H4 (cell line): ENCODE results near the gene CPXM2. TPM values are rescaled to one million over a fixed set of nuclear protein-coding genes. Genes with fewer than 3 reads are reported as not detected.

Source experiments
- DNase-seq: peaks from one replicate; pipeline ENCODE4 v3.0.0-alpha.2; 2015; ENCODE audit warnings: low spot score
- total RNA-seq: library from RNA; depleted of rRNA; stranded (reverse); fragments of >200 nt; shearing (Covaris generic); gene quantifications from 2 replicates; pipeline ENCODE4 v1.2.3, GENCODE V29; 2014

CPXM2 gene
- total RNA-seq, 1 experiment from 2014 or later, result not detected

GRCh38 chr10:123800289-123800688, 91.3 kb downstream of the CPXM2 start:
- DNase-seq, result no peak

DNA sequence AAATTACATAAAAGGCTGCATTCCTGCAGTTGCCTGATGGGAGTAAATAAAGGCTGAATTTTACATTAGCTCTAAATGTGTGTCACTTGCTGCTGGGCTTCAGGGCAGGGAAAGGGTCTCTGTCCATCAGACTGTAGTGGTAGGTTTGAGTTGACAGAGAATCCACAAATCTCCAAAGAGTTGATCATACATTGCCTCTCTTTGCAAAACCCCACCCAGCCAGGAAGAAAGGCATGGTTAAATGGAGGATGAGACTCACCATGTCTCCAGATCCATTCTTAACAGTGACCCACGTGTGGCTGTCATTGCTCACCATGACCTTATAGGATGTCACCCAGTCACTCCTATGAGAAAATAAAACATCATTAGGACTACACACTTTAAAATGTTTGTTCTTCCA, 92.8 kb downstream of the CPXM2 start:
- no peak for DNase-seq

DNA sequence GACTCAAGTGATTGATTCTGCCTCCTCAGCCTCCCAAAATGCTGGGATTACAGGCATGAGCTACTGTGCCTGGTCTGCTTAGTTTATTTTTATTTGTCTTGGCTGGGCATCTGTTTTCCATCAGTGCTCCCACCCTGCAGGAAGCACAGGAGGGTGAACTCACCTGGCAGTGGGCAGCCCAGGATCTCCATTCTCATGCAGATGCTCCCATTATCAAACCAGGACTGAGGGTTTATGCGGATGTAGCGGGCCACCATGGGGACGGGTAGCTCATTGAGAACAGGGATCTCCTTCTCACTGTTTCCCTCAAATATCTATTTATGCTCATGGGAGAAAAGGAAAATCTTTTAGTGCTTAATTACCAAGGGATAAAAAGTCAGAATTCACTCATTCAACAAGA, 93.8 kb downstream of the CPXM2 start:
- DNase-seq, result no peak

DNA sequence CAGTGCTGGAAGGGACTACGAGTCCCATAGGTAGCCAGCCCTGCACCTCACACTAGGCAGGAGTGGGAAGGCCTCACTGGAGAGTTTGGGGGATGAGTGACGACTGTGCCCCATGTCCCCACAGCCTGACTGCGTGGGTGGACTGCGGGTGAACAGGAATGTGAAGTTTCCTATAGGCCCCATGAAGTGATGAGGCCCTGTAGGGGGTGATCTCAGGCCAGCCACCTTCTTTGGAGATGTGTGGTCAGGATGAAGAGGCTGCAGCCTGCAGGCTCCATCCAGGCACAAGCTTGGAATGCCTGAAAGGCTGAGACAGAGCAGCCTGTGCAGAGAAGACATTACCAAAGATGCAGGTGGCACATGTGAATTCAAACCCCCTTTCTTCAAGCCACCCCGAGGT, 94.9 kb downstream of the CPXM2 start:
- DNase-seq, result no peak

- DNase-seq, result no peak
Observed at GRCh38 chr10:123795846-123796590, 95.6 kb downstream of the CPXM2 start.

GRCh38 chr10:123795196-123795780, 96.3 kb downstream of the CPXM2 start:
- DNase-seq, result no peak

- no peak for DNase-seq
Observed at GRCh38 chr10:123792248-123792978, 99.2 kb downstream of the CPXM2 start.

DNA sequence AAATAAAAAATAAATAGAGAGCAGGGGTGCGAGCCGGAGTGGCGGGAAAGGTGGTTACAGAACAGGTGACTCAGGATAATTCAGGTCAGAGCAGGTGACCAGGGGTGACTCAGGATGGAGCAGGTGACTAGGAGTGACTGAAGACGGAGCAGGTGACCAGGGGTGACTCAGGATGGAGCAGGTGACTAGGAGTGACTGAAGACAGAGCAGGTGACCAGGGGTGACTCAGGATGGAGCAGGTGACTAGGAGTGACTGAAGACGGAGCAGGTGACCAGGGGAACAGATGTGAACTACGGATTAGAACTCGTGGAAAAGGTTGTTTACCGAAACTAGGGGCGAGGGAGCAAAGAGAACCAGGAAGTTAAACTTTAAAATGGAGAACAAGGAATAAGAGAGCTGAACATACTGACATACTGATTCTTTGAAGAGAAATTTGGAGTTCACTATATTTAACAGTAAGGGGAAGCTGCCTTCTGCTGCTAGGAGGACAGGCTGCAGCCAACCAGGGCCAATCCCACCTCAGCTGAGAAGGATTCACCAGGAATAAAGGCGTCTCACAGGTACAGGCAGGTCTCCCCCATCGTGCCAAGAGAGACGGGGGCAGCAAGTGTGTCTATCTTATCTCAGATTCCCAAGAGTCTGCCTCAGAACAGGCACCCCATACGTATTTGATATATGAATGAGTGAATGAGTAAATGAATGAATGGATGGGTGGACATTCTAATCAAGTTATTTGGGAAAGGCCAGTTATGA, 101.3 kb downstream of the CPXM2 start:
- DNase-seq, result no peak

- DNase-seq, result no peak
Observed at GRCh38 chr10:123788981-123789380, 102.6 kb downstream of the CPXM2 start.

GRCh38 chr10:123787566-123787965, 104.0 kb downstream of the CPXM2 start:
- DNase-seq, result no peak

- no peak for DNase-seq
Observed at GRCh38 chr10:123786896-123787295, 104.7 kb downstream of the CPXM2 start.

DNA sequence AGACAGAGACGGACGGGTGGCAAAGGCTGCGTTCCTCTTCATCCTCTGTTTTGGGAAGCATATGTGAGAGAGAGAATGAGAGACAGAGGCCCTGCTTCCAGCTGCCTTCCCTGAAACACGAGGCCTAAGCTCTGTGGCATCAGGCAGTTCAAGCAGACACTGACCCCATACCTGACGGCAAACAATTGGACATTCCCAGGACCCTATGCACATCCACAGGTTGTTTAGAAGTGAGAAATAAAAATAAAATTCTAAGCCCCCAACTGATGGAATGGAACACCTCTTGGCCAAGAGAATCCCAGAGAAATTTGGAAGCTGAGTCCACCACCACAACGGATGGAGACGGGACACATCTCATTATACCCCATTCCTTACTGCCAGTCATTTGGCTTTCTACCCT, 105.3 kb downstream of the CPXM2 start:
- DNase-seq, result no peak

GRCh38 chr10:123784646-123785045, 107.0 kb downstream of the CPXM2 start:
- DNase-seq, result no peak

- DNase-seq, result no peak
Observed at GRCh38 chr10:123784216-123784615, 107.4 kb downstream of the CPXM2 start.

DNA sequence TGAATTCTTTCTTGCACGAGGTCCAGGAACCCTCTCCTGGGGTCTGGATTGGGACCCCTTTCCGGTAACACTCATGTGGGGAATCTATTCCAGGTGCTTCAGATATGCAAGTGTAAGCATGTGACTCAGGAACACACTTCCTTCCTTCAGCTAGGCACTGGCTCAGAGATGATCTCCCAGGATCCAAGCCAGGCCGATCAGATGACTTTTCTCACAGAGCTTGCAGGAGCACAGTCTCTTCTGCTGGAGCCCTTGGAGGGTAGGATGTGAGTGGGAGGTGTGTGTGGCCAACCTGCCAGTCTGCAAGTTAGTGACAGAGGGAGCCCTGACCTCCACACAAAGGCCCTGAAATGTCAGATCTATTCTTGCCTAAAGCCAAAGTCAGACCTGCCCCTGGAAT, 108.3 kb downstream of the CPXM2 start:
- no peak for DNase-seq

- DNase-seq, result no peak
Observed at GRCh38 chr10:123782549-123782948, 109.1 kb downstream of the CPXM2 start.

- DNase-seq, result no peak
Observed at GRCh38 chr10:123781956-123782500, 109.6 kb downstream of the CPXM2 start.

GRCh38 chr10:123781324-123781900, 110.2 kb downstream of the CPXM2 start:
- DNase-seq, result no peak

- no peak for DNase-seq
Observed at GRCh38 chr10:123778719-123779517, 112.7 kb downstream of the CPXM2 start.

DNA sequence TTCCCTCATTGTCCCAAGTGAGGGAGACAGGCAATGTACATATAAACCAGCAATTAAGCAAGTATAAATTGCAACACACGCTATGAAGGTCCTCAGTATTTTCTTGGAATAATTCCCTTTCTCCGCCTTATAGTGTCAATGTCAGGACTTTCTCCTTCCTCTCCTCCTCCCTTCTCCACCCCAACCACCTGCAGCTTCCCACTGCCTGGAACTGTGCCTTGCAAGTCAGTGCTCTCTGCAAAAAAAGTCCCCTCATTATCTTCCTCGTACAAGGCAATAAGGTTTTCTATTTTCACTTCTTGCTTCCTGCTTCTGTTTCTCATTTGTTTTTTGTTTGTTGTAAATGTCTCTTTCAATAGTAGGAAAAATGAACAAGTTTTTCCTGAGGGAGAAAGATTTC, 113.7 kb downstream of the CPXM2 start:
- DNase-seq, result no peak
